DOHH2 (cell line): ENCODE data around the gene WWOX.

Experiments used
- CTCF ChIP-seq: fragments of 200-600 bp; sonication (generic); IDR thresholded peaks from one replicate; pipeline ENCODE4 v1.5.1; 2014; ENCODE audit warnings: antibody characterized with exemption, mild to moderate bottlenecking, low read depth, low read length; ENCODE audit not compliant: poor library complexity, severe bottlenecking
- EZH2phosphoT487 ChIP-seq: fragments of 200-600 bp; sonication (generic); IDR thresholded peaks from 2 replicates; pipeline ENCODE4 v1.6.1; 2017; ENCODE audit warnings: borderline replicate concordance, mild to moderate bottlenecking, antibody characterized with exemption, low read length, moderate library complexity, mixed read lengths

- TF ChIP-seq CTCF = no peak
- no peak for TF ChIP-seq EZH2phosphoT487
These were observed 777.2 kb downstream of the WWOX start for GRCh38 chr16:78876671-78877070.
